ENCODE results near the gene LIMCH1.

The LIMCH1 gene

DNA sequence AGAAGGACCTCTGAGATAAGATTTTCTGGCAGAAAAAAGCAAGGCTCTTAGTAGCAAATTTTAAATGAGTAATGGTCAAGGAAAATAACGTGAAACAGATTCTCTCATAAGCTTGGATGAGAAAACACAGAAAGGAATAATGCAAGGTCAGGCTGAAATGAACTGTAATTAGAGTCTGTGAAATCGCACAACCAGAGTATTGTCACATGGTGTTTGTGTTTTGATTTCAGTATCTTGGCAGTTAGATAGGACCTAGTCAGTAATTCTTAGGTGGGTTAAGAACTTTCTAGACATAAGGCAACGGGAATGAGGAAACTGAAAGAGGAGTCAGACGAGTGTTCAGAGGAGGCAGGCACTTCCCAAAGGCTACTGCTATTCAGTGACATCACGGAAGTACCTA lies 34.6 kb downstream of the LIMCH1 start:
- Mint-ChIP-seq H3K27me3 (no peaks in the 10 kb centered on the region), H3K9me3 (ENCODE audit: low read depth) (no peaks in the 10 kb centered on the region), H3K36me3 (no peaks in the 10 kb centered on the region), H3K4me1 (ENCODE audit: low read depth) (no peaks in the 10 kb centered on the region), H3K4me3 (no peak overlapping the region), H3K27ac (no peak overlapping the region)

DNA sequence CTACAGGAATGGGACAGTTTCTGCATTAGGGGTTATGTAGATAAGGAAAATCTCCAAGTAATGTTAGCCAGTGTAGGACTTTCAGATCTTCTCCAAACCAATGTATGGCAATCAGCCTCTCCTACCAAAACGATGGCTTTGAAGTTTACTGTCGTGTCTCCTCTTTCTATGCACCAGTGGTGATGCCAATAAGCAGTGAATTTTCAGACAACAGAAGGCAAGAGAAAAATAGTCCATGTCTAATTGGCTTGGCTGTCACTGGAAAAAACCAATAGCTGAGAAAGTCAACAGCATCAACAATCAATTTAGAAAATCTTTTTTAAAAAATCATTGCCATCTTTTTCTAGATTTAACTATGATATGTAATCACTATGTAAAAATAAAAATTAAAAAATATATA lies 35.0 kb downstream of the LIMCH1 start:
- H3K9me3 Mint-ChIP-seq (ENCODE audit: low read depth): peaks cover 3% of the 10 kb centered on the region
- H3K4me3 Mint-ChIP-seq: no peak overlapping the region
- H3K27ac Mint-ChIP-seq: no peak overlapping the region
- no peaks in the 10 kb centered on the region for H3K4me1 Mint-ChIP-seq (ENCODE audit: low read depth)
- no peaks in the 10 kb centered on the region for H3K36me3 Mint-ChIP-seq
- H3K27me3 Mint-ChIP-seq: no peaks in the 10 kb centered on the region

DNA sequence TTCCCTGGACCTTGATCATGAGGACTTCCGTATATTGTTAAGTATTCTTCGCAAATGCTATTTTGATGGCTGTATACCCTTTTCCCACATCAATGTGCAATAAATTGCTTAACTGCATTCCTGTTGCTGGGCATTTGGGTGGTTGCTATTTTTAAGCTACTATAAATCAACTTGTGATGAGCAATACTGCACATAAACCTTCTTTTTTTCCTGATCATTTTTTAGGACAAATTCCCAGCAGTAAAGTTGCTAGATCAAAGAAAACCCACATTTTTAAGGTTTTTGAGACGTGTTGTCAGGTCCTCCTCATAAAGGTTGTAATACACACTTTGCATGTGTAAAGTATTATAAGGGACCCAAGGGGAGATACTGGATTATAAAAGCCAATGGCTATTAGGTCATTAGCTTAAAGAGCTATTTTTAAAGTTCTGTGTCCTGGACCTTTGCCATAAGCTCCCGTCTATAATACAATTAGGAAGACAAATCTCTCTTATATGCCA lies 35.6 kb downstream of the LIMCH1 start:
- H3K36me3 Mint-ChIP-seq: no peaks in the 10 kb centered on the region
- H3K9me3 Mint-ChIP-seq (ENCODE audit: low read depth): peaks cover 4% of the 10 kb centered on the region
- H3K27ac Mint-ChIP-seq: no peak overlapping the region
- H3K4me3 Mint-ChIP-seq: no peak overlapping the region
- no peaks in the 10 kb centered on the region for H3K4me1 Mint-ChIP-seq (ENCODE audit: low read depth)
- no peaks in the 10 kb centered on the region for H3K27me3 Mint-ChIP-seq

DNA sequence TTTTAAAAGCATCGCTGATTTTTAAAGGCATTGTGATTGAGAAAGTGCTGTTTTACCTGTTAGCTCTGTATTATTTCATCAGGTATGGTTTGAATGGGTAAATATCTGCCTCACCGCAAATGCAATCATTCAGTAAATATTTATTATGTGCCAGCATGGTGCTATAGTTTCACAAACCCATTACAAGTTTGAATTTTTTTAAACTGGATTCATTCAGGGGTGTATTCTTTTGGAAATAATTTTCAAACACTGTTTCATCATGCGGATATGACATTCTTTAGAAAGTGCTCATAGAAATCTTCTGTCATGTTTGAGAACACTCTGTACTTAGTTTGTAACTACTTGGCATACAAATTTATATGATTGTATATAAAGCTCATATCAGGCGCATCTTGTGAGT lies 37.2 kb downstream of the LIMCH1 start:
- Mint-ChIP-seq H3K27ac (no peak overlapping the region), H3K36me3 (no peaks in the 10 kb centered on the region), H3K27me3 (no peaks in the 10 kb centered on the region), H3K4me1 (ENCODE audit: low read depth) (no peaks in the 10 kb centered on the region), H3K9me3 (ENCODE audit: low read depth) (peaks cover 4% of the 10 kb centered on the region), H3K4me3 (no peak overlapping the region)

DNA sequence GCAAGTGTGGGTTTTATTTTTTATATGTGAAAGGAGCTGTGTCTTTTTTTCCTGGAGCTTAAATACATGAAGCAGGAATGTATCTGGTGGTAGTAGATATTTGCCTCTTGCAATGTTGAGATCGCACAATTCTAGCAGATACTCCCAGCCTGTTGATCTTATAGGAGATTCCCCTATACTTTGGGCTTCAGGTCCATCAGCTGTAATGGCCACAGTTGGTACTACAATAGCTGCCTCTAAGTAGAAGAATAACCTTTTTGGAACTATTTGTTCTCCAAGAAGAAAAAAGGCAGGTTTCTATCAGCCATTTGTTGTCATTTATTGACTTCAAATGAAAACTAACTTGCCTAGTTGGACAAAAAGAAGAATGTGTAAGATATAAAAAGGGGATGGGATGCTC lies 37.7 kb downstream of the LIMCH1 start:
- Mint-ChIP-seq H3K4me3 (no peak overlapping the region), H3K4me1 (ENCODE audit: low read depth) (no peaks in the 10 kb centered on the region), H3K27ac (no peak overlapping the region), H3K9me3 (ENCODE audit: low read depth) (peaks cover 4% of the 10 kb centered on the region), H3K36me3 (no peaks in the 10 kb centered on the region), H3K27me3 (no peaks in the 10 kb centered on the region)

DNA sequence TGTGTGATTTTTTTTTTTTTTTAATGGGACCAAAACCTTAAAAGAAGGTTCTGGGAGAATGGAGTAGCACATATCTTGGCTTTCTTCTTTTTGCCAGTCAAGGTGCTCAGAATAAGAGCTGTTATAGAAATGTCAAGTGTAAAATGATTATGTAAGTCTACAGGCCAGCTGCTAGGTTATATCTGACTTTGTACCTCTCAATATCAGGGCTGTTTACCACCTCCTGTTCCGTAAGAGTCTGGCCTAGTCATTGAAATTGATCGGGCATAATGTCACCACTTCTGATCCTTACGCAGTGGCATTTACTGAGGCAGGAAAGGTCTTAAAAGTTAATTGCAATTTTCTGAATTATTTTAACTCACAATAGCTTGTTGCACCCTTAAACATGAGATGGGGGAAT lies 41.1 kb downstream of the LIMCH1 start:
- Mint-ChIP-seq H3K27me3 (no peaks in the 10 kb centered on the region), H3K36me3 (no peaks in the 10 kb centered on the region), H3K27ac (no peak overlapping the region), H3K9me3 (ENCODE audit: low read depth) (peaks cover 4% of the 10 kb centered on the region), H3K4me3 (no peak overlapping the region), H3K4me1 (ENCODE audit: low read depth) (no peaks in the 10 kb centered on the region)

DNA sequence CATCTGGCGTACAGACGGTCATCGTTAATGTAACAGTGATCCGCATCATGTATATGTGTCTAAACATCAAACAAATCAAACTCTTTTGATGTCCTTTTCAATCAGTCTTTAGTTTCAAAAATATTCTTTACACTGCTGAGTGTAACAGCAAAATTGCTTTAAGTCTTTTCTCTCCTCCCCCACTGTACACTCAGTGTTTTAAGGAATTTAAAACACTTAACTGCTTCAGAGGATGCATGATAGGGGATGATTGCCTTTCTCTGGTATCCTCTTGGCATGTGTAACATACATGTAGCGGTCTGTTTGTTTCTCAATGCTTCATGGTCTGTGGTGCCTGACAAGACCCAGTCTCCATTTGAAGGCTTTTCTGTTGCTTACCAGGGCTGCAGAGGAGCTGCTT lies 41.6 kb downstream of the LIMCH1 start:
- no peaks in the 10 kb centered on the region for H3K4me1 Mint-ChIP-seq (ENCODE audit: low read depth)
- no peaks in the 10 kb centered on the region for H3K36me3 Mint-ChIP-seq
- H3K4me3 Mint-ChIP-seq: no peak overlapping the region
- H3K27me3 Mint-ChIP-seq: no peaks in the 10 kb centered on the region
- peaks cover 4% of the 10 kb centered on the region for H3K9me3 Mint-ChIP-seq (ENCODE audit: low read depth)
- no peak overlapping the region for H3K27ac Mint-ChIP-seq

DNA sequence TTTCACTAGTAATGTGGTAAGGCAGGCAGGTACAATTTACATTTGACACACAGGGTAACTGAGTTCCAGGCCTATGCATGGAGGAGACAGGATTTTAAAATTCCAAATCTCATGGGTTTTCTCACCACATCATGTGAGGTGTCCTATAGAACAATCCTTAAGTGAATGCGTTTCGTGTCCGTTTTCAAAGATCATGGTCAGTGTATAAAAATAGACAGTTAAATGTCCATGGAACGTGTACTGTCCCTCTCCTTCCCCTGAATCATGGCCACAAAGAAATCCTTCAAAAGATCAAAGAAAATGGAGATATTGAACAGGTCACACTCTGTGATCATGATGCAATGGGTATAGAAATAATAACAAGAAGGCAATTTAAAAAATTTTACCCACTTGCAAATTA lies 42.0 kb downstream of the LIMCH1 start:
- Mint-ChIP-seq H3K4me3 (no peak overlapping the region), H3K36me3 (no peaks in the 10 kb centered on the region), H3K4me1 (ENCODE audit: low read depth) (no peaks in the 10 kb centered on the region), H3K27me3 (no peaks in the 10 kb centered on the region), H3K27ac (no peak overlapping the region), H3K9me3 (ENCODE audit: low read depth) (peaks cover 7% of the 10 kb centered on the region)

DNA sequence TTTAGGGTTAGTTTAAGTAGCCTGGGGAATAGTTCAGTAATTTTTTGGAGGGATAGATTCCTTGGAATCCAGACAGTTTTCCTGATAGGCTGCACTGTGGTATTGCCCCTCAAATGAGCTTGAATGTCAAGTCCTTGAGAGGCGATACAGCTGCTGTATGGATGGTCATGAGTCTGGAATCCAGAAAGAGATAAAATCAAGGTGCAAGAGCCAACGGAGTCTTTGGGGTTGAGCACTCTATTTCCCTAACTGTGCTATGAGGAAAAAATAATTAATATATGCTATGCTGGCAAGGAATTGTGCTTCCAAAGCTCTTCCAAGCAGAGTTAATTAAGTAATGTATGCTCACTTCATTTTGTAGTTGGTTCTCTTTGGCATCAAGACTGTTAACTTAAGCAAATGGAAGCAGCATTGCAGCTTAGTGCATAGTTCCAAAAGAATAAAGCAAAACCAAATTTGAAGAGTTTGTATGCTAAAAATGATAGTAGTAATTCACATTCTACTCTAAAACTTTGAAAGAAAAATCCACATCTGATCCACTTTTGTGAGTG lies 48.8 kb downstream of the LIMCH1 start:
- peaks cover 7% of the 10 kb centered on the region for H3K9me3 Mint-ChIP-seq (ENCODE audit: low read depth)
- no peaks in the 10 kb centered on the region for H3K36me3 Mint-ChIP-seq
- no peak overlapping the region for H3K4me3 Mint-ChIP-seq
- no peaks in the 10 kb centered on the region for H3K4me1 Mint-ChIP-seq (ENCODE audit: low read depth)
- H3K27ac Mint-ChIP-seq: no peak overlapping the region
- no peaks in the 10 kb centered on the region for H3K27me3 Mint-ChIP-seq

DNA sequence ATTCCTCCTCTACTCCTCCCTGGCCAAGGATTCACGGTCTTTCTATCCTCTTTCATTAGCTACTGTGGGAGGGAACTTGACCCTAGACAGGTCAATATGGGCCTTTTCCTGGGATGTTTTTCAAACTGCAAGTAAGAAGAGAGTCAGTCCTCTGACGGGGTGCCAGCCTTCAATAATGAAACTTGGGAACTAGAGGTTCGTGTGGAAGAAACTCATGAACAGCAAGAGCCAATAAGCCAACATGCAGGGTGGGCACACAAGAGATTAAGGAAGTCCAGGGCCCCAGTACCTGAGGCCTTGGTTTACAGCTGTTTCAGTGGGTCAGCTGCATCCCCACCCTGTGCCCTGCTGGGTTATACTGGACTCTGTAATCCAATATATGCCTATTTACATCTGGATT lies 49.3 kb downstream of the LIMCH1 start:
- H3K4me1 Mint-ChIP-seq (ENCODE audit: low read depth): no peaks in the 10 kb centered on the region
- peaks cover 7% of the 10 kb centered on the region for H3K9me3 Mint-ChIP-seq (ENCODE audit: low read depth)
- H3K27me3 Mint-ChIP-seq: no peaks in the 10 kb centered on the region
- no peaks in the 10 kb centered on the region for H3K36me3 Mint-ChIP-seq
- no peak overlapping the region for H3K4me3 Mint-ChIP-seq
- H3K27ac Mint-ChIP-seq: no peak overlapping the region

DNA sequence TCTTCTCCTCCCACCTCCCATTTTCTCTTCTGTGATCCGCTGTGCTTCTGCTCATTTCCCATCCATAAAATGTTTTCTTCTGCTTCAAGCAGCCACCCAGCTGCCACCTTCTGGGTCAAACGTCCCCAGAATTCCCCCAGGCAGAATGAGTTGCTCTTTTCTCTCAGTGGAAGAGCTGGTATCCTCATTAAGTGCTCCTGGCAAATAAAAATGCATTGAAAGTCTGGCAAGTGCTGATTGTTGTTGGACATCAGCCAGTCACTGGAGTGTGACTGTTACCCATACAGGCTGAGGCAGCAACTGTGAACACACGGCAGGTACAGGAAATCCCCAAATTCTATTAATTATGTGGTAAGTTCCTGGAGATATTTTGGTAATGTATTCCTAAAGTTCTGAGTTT lies 52.6 kb downstream of the LIMCH1 start:
- Mint-ChIP-seq H3K4me1 (ENCODE audit: low read depth) (no peaks in the 10 kb centered on the region), H3K27me3 (peaks cover 2% of the 10 kb centered on the region)

DNA sequence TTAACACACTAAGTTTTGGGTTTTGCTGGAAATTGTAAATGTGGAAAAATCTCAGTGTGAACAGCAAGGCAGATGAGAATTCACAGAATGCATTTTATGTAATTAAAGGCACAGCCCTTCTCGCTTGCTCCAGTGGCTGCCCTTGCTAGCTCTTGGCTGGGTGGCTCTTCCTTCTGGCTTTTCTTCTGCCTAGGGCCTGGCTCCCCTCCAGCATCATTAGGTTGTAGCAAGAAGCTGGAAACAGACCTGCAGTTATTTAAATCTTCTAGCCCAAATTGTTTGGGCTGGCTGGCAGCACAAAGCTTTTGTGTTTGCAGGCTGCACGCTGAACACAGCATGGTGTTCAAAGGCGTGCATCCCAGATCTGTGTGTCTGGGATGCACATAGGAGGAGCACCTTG lies 56.5 kb downstream of the LIMCH1 start:
- H3K9me3 Mint-ChIP-seq (ENCODE audit: low read depth): no peaks in the 10 kb centered on the region
- no peak overlapping the region for H3K27ac Mint-ChIP-seq
- H3K4me3 Mint-ChIP-seq: no peak overlapping the region
- H3K27me3 Mint-ChIP-seq: peaks cover 4% of the 10 kb centered on the region
- H3K4me1 Mint-ChIP-seq (ENCODE audit: low read depth): no peaks in the 10 kb centered on the region
- no peaks in the 10 kb centered on the region for H3K36me3 Mint-ChIP-seq

More for the DNA sequence above, 52.6 kb downstream of the LIMCH1 start:
- H3K36me3 Mint-ChIP-seq: no peaks in the 10 kb centered on the region
- no peak overlapping the region for H3K27ac Mint-ChIP-seq
- H3K4me3 Mint-ChIP-seq: no peak overlapping the region
- H3K9me3 Mint-ChIP-seq (ENCODE audit: low read depth): no peaks in the 10 kb centered on the region

DNA sequence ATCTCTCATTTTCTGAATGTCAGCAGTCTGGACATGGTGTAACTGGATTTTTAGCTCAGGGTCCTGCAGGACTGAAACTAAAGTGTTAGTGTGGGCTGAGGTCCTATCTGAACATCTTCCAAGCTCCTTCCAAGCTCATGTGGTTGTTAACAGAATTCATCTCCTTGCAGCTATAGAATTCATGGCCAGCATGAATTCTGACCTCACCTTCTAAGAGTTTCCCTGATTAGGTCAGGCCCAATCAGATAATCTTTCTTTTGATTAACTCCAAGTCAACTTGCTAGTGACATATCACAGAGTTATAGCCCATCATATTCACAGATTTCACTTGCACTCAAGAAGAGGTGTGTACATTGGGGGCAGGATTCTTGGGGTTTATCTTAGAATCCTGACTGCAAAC lies 59.5 kb downstream of the LIMCH1 start:
- H3K4me1 Mint-ChIP-seq (ENCODE audit: low read depth): no peaks in the 10 kb centered on the region
- no peaks in the 10 kb centered on the region for H3K36me3 Mint-ChIP-seq

DNA sequence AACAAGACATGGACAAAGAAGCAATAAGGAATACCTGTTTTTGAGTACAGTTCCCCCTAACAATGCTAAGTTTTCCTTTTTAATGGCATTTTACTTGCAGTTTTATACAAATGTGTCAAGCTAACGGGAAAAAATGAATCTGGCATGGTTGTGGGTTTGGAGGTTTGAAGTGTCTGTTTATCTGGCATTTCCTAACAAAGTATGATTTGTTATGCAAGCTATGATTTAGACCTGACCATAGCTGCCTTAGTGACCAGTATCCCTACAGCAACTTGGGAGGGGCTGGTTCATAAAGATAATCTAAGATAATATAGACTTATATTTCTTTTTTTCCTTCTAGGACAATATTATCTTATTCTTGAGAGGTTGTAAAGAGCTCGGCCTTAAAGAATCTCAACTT lies 60.6 kb downstream of the LIMCH1 start:
- H3K9me3 Mint-ChIP-seq (ENCODE audit: low read depth): no peaks in the 10 kb centered on the region
- peaks cover 8% of the 10 kb centered on the region for H3K27me3 Mint-ChIP-seq
- H3K36me3 Mint-ChIP-seq: no peaks in the 10 kb centered on the region

More for the DNA sequence above, 59.5 kb downstream of the LIMCH1 start:
- Mint-ChIP-seq H3K27ac (no peak overlapping the region), H3K9me3 (ENCODE audit: low read depth) (no peaks in the 10 kb centered on the region), H3K4me3 (no peak overlapping the region), H3K27me3 (peaks cover 8% of the 10 kb centered on the region)

DNA sequence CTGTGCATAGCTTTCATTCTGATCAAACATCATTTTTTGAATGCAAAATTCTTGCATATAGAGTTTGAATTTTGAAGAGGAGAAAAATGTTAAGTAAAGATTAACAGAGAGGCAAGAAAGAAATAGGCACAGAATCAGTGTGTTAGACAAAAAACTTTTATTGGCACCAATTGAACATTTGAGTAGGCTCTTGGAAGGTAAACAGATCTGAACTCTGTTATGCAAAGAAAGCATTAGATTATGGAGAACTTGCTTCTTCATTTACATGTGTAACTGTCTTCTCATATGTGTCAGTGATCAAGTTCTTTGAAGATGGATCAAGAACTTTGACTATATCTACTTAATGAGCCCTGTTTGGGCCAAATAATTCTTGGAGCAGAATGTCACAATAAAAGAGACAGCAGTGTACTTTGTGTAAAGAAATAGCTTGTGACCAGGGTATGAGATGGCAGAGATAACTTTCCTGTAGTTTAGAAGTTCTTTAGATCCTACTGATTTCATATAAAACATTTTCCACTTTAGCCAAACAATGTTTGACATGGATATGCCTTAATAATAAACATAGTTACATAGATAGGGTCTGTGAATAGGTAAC lies 61.3 kb downstream of the LIMCH1 start:
- Mint-ChIP-seq H3K27me3 (peaks cover 6% of the 10 kb centered on the region), H3K9me3 (ENCODE audit: low read depth) (no peaks in the 10 kb centered on the region), H3K4me3 (no peak overlapping the region), H3K36me3 (no peaks in the 10 kb centered on the region), H3K27ac (no peak overlapping the region), H3K4me1 (ENCODE audit: low read depth) (no peaks in the 10 kb centered on the region)

More for the DNA sequence above, 60.6 kb downstream of the LIMCH1 start:
- Mint-ChIP-seq H3K27ac (no peak overlapping the region), H3K4me1 (ENCODE audit: low read depth) (no peaks in the 10 kb centered on the region), H3K4me3 (no peak overlapping the region)

DNA sequence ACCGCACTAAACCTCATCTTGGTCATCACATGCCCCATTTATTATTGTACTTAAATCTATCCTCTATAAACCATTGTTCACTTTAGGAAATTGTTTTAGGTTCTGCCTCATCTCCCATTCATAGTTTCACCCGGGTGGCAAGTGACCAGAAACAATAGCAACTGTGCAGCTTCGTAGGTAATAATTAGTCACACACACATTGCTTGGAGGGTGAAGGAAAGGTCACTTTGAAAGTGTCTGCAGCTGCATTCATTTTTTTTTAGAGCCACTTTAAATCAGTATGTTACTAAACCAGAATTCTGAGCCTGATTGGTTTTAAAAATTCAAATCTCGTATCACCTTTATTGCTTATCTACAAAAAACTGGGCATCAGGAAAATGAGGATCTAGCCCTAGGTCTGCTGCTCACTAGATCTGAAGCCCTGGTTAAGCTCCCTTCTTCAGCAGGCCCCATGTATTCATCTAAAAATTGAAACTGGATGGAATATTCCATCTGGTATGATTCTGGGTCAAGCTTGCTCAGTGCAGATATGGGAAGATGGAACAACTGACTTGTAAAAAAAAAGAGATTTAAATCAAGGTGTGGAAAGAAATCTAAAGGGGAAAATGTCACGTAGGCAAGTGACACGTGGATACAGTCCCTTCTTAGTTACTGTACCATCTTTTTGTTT lies 62.4 kb downstream of the LIMCH1 start:
- H3K27me3 Mint-ChIP-seq: peaks cover 6% of the 10 kb centered on the region
- no peak overlapping the region for H3K27ac Mint-ChIP-seq
- no peaks in the 10 kb centered on the region for H3K9me3 Mint-ChIP-seq (ENCODE audit: low read depth)
- H3K4me3 Mint-ChIP-seq: no peak overlapping the region
- H3K36me3 Mint-ChIP-seq: no peaks in the 10 kb centered on the region
- H3K4me1 Mint-ChIP-seq (ENCODE audit: low read depth): no peaks in the 10 kb centered on the region

Measured in activated naive CD8-positive, alpha-beta T cell (primary cell).